Adrenal gland (tissue), 5 donors: ENCODE data around the gene FAM107A.

Experiments used
- CTCF ChIP-seq, 6 experiments: fragments of 450-650 bp in 4 of 6; fragments of 200-600 bp in 2 of 6; sonication (generic) in 1 of 6; IDR thresholded peaks; 1 replicate in 5 of 6; 2 replicates in 1 of 6; pipeline versions ENCODE4 v1.5.1 to v1.8.0; 2016 to 2021; ENCODE audit warnings: antibody characterized with exemption in 6 of 6, mild to moderate bottlenecking in 2 of 6, moderate library complexity in 1 of 6
- POLR2A ChIP-seq, 2 donors: fragments of 450-650 bp; IDR thresholded peaks; one replicate each; pipeline ENCODE4 v1.6.1; 2017; ENCODE audit warnings: antibody characterized with exemption in 2 of 2, mild to moderate bottlenecking in 2 of 2, moderate library complexity in 1 of 2
- donor health status: DM: no; HTN: no; CAD: no.

- no peak for TF ChIP-seq CTCF (IDR thresholded peaks at IDR 0.05)
- TF ChIP-seq POLR2A (IDR thresholded peaks at IDR 0.05) = no peak
Measured at GRCh38 chr3:58544541-58544940, 32.6 kb downstream of the FAM107A start.
